ENCODE data around the gene CCDC50.

DNA sequence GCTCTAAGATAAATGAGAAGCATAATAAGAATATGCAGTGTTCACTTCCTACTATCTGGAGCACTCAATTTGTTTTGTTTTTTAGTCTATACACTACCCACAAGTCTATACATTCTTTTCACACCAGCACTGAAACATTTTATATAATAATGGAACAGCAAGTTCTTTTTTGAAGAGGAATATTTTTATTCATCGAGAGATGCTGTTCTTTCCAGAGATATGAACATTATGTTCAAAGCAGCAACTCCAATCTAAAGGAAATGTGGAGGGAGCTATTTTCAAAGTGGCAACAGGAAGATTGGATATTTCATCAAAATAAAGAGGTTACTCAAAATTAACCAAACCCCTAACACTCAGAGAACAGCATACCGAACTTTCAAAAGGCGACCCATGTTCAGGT, 115.4 kb downstream of the CCDC50 start:
- TF ChIP-seq, protein P1, sequence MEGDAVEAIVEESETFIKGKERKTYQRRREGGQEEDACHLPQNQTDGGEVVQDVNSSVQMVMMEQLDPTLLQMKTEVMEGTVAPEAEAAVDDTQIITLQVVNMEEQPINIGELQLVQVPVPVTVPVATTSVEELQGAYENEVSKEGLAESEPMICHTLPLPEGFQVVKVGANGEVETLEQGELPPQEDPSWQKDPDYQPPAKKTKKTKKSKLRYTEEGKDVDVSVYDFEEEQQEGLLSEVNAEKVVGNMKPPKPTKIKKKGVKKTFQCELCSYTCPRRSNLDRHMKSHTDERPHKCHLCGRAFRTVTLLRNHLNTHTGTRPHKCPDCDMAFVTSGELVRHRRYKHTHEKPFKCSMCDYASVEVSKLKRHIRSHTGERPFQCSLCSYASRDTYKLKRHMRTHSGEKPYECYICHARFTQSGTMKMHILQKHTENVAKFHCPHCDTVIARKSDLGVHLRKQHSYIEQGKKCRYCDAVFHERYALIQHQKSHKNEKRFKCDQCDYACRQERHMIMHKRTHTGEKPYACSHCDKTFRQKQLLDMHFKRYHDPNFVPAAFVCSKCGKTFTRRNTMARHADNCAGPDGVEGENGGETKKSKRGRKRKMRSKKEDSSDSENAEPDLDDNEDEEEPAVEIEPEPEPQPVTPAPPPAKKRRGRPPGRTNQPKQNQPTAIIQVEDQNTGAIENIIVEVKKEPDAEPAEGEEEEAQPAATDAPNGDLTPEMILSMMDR (IDR thresholded peaks at IDR 0.05; ENCODE audit: insufficient read depth, low read length, poor library complexity, severe bottlenecking): no peak
- no peak for TF ChIP-seq EZH2phosphoT487 (conservative IDR thresholded peaks at IDR 0.05; ENCODE audit: low read length)

All from SU-DHL-6 (cell line).